HCT116 (cell line): ENCODE data around the gene PTPRC. TPM values are rescaled to one million over a fixed set of nuclear protein-coding genes. Genes with fewer than 3 reads are reported as not detected.

Source experiments
- ATAC-seq: fragments of 200-7000 bp; cut with Tn5 transposase; 2 replicates; pipeline ENCODE4 v1.9.1; 2020; ENCODE audit warnings: mild to moderate bottlenecking, moderate library complexity
- BruUV-seq: library from RNA; stranded (reverse); fragments of 400-500 nt; replicated peaks from 2 replicates; lab custom pipeline; 2021; lab: Mats Ljungman, UMichigan
- CTCF ChIA-PET: fragments of 300-600 bp; sonication (Branson Sonifier 250); formaldehyde crosslinking; loops from one replicate; lab custom pipeline; 2021; ENCODE audit warnings: antibody characterized with exemption; lab: Charles Lee
- POLR2A ChIA-PET: fragments of 300-600, 350-600 bp; sonication (Branson Sonifier 250); formaldehyde crosslinking; loops from one replicate; lab custom pipeline; 2021; ENCODE audit warnings: antibody characterized with exemption; lab: Charles Lee
- RAD21 ChIA-PET, 2 experiments: fragments of 300-600 bp; sonication (Branson Sonifier 250); formaldehyde crosslinking; loops; one replicate each; lab custom pipeline; 2023; ENCODE audit warnings: low total read pairs in 2 of 2; ENCODE audit not compliant: uncharacterized antibody in 2 of 2, unreplicated experiment in 2 of 2, low non-redundant PET in 1 of 2; lab: Charles Lee
- DNase-seq: peaks from one replicate; pipeline ENCODE4 v3.0.0-alpha.2; 2010; ENCODE audit warnings: low read depth, low spot score
- H2AFZ ChIP-seq: fragments of 200-600 bp; shearing (Covaris generic), sonication (generic); 2 replicates; pipeline ENCODE4 v1.6.1; 2017; ENCODE audit warnings: low read depth, mixed run types, mixed read lengths, antibody characterized with exemption, low read length; ENCODE audit not compliant: poor library complexity, severe bottlenecking
- H3K27ac ChIP-seq: 2 replicates; pipeline ENCODE4 v1.5.1; 2012; ENCODE audit warnings: low read depth, low read length
- H3K27me3 ChIP-seq: fragments of 200-600 bp; sonication (generic); 2 replicates; pipeline ENCODE4 v1.6.1; 2016; ENCODE audit warnings: mixed run types, low read length, mixed read lengths; ENCODE audit not compliant: insufficient read depth
- H3K36me3 ChIP-seq, 2 experiments: fragments of 200-500 bp in 1 of 2; fragments of 200-600 bp in 1 of 2; sonication (Bioruptor generic) in 1 of 2; sonication (generic) in 1 of 2; 2 replicates each; pipeline versions ENCODE4 v1.5.1 to v1.6.1; 2014 to 2016; ENCODE audit warnings: low read length in 2 of 2, inconsistent platforms in 1 of 2, mixed read lengths in 1 of 2, mixed run types in 1 of 2; ENCODE audit not compliant: insufficient read depth in 2 of 2, control insufficient read depth in 1 of 2
- H3K4me1 ChIP-seq, 2 experiments: fragments of 200-600 bp in 1 of 2; sonication (generic) in 1 of 2; 2 replicates each; pipeline versions ENCODE4 v1.5.1 to v1.6.1; 2012 to 2017; ENCODE audit warnings: low read length in 2 of 2, inconsistent platforms in 1 of 2, mild to moderate bottlenecking in 1 of 2, mixed read lengths in 1 of 2, mixed run types in 1 of 2, moderate library complexity in 1 of 2; ENCODE audit not compliant: insufficient read depth in 2 of 2, control insufficient read depth in 1 of 2
- H3K4me2 ChIP-seq: fragments of 200-600 bp; sonication (generic); 2 replicates; pipeline ENCODE4 v1.6.1; 2017; ENCODE audit warnings: mixed run types, low read length, mixed read lengths
- H3K4me3 ChIP-seq, 2 experiments: fragments of 200-600 bp in 1 of 2; sonication (generic) in 1 of 2; replicated peaks in 1 of 2; 2 replicates each; pipeline ENCODE4 v1.5.1; 2011 to 2016; ENCODE audit warnings: low read length in 2 of 2, control low read depth in 1 of 2, low read depth in 1 of 2, mild to moderate bottlenecking in 1 of 2, mixed read lengths in 1 of 2, mixed run types in 1 of 2
- H3K79me2 ChIP-seq: fragments of 200-600 bp; sonication (generic); 2 replicates; pipeline ENCODE4 v1.6.1; 2017; ENCODE audit warnings: mild to moderate bottlenecking, mixed run types, low read length, moderate library complexity, mixed read lengths; ENCODE audit not compliant: insufficient read depth
- H3K9ac ChIP-seq: fragments of 200-600 bp; sonication (generic); 2 replicates; pipeline ENCODE4 v1.6.1; 2016; ENCODE audit warnings: low read length, mixed read lengths
- H3K9me2 ChIP-seq: fragments of 200-600 bp; sonication (generic), shearing (Covaris generic); 2 replicates; pipeline ENCODE4 v1.6.1; 2017; ENCODE audit warnings: mixed run types, mild to moderate bottlenecking, moderate library complexity; ENCODE audit not compliant: insufficient read depth
- H3K9me3 ChIP-seq, 2 experiments: fragments of 200-500 bp in 1 of 2; fragments of 200-600 bp in 1 of 2; sonication (Bioruptor generic) in 1 of 2; sonication (generic) in 1 of 2; 2 replicates each; pipeline ENCODE4 v1.6.1; 2014 to 2017; ENCODE audit warnings: low read length in 2 of 2, mixed read lengths in 2 of 2, inconsistent platforms in 1 of 2, low read depth in 1 of 2, mild to moderate bottlenecking in 1 of 2, mixed run types in 1 of 2, moderate library complexity in 1 of 2; ENCODE audit not compliant: control insufficient read depth in 1 of 2, insufficient read depth in 1 of 2
- H4K20me1 ChIP-seq: fragments of 200-600 bp; sonication (generic), shearing (Covaris generic); 2 replicates; pipeline ENCODE4 v1.6.1; 2017; ENCODE audit warnings: mixed run types, mild to moderate bottlenecking, moderate library complexity; ENCODE audit not compliant: insufficient read depth
- CBX3 ChIP-seq: IDR thresholded peaks from 2 replicates; pipeline ENCODE4 v1.6.1; 2012; ENCODE audit warnings: low read depth
- EGR1 ChIP-seq: IDR thresholded peaks from 2 replicates; pipeline ENCODE4 v1.6.1; 2012; ENCODE audit warnings: low read depth
- ELF1 ChIP-seq: IDR thresholded peaks from 2 replicates; pipeline ENCODE4 v1.6.1; 2012; ENCODE audit warnings: low read depth, borderline replicate concordance
- EZH2 ChIP-seq: fragments of 200-600 bp; sonication (generic); IDR thresholded peaks from 2 replicates; pipeline ENCODE4 v1.6.1; 2017; ENCODE audit warnings: antibody characterized with exemption, mixed run types
- JUND ChIP-seq: IDR thresholded peaks from 2 replicates; pipeline ENCODE4 v1.6.1; 2012
- POLR2A ChIP-seq: IDR thresholded peaks from 2 replicates; pipeline ENCODE4 v1.7.0; 2011; ENCODE audit warnings: borderline replicate concordance; ENCODE audit not compliant: insufficient read depth, insufficient read length; ENCODE audit errors: extremely low read depth
- POLR2AphosphoS5 ChIP-seq: IDR thresholded peaks from 2 replicates; pipeline ENCODE4 v1.6.1; 2011; ENCODE audit warnings: mild to moderate bottlenecking, low read depth, low read length, moderate library complexity
- RAD21 ChIP-seq: IDR thresholded peaks from 2 replicates; pipeline ENCODE4 v1.6.1; 2012; ENCODE audit warnings: low read depth, mild to moderate bottlenecking
- SIN3A ChIP-seq: IDR thresholded peaks from 2 replicates; pipeline ENCODE4 v1.6.1; 2012; ENCODE audit warnings: low read depth
- SP1 ChIP-seq: IDR thresholded peaks from 2 replicates; pipeline ENCODE4 v1.6.1; 2012; ENCODE audit warnings: low read depth
- SRF ChIP-seq: IDR thresholded peaks from 2 replicates; pipeline ENCODE4 v1.6.1; 2012; ENCODE audit warnings: low read depth
- TCF7L2 ChIP-seq: IDR thresholded peaks from 2 replicates; pipeline ENCODE4 v1.7.0; 2011; ENCODE audit warnings: borderline replicate concordance, inconsistent platforms; ENCODE audit not compliant: insufficient read depth, insufficient read length; ENCODE audit errors: extremely low read depth
- YY1 ChIP-seq: IDR thresholded peaks from 2 replicates; pipeline ENCODE4 v1.6.1; 2011; ENCODE audit warnings: low read length, low read depth, moderate library complexity, mild to moderate bottlenecking; ENCODE audit not compliant: insufficient replicate concordance; ENCODE audit errors: extremely low read depth
- ZFX ChIP-seq: fragments of 450-650 bp; IDR thresholded peaks from 2 replicates; pipeline ENCODE4 v1.6.1; 2017
- intact Hi-C: fragments of 100-400 bp; cut with micrococcal nuclease; formaldehyde crosslinking; loops from 2 replicates; pipeline ENCODE4 v1.10.0; 2022
- total RNA-seq: library from RNA; stranded (reverse); gene quantifications from one replicate; pipeline ENCODE4 v1.2.1, GENCODE V29; 2021; ENCODE audit not compliant: unreplicated experiment
- TF ChIP-seq, protein P1 (sequence below): IDR thresholded peaks from 2 replicates; pipeline ENCODE4 v1.6.1; 2011; ENCODE audit warnings: mild to moderate bottlenecking, low read length, moderate library complexity; ENCODE audit not compliant: insufficient replicate concordance; ENCODE audit errors: extremely low read depth
- TF ChIP-seq, protein P2 (sequence below), 3 experiments: fragments of 200-600 bp in 1 of 3; sonication (generic) in 1 of 3; IDR thresholded peaks in 2 of 3; conservative IDR thresholded peaks in 1 of 3; 2 replicates each; pipeline ENCODE4 v1.5.1; 2012 to 2017; ENCODE audit warnings: low read depth in 2 of 3, low read length in 2 of 3, antibody characterized with exemption in 1 of 3, borderline replicate concordance in 1 of 3, control low read depth in 1 of 3, mild to moderate bottlenecking in 1 of 3, mixed read lengths in 1 of 3, mixed run types in 1 of 3, moderate library complexity in 1 of 3; ENCODE audit not compliant: insufficient read depth in 1 of 3
- TF ChIP-seq, protein P3 (sequence below): IDR thresholded peaks from 2 replicates; pipeline ENCODE4 v1.6.1; 2012
- TF ChIP-seq, protein P4 (sequence below): IDR thresholded peaks from 2 replicates; pipeline ENCODE4 v1.6.1; 2012; ENCODE audit warnings: low read depth

Gene PTPRC
- total RNA-seq, 1 experiment from 2014 or later, result 1.2 TPM

DNA sequence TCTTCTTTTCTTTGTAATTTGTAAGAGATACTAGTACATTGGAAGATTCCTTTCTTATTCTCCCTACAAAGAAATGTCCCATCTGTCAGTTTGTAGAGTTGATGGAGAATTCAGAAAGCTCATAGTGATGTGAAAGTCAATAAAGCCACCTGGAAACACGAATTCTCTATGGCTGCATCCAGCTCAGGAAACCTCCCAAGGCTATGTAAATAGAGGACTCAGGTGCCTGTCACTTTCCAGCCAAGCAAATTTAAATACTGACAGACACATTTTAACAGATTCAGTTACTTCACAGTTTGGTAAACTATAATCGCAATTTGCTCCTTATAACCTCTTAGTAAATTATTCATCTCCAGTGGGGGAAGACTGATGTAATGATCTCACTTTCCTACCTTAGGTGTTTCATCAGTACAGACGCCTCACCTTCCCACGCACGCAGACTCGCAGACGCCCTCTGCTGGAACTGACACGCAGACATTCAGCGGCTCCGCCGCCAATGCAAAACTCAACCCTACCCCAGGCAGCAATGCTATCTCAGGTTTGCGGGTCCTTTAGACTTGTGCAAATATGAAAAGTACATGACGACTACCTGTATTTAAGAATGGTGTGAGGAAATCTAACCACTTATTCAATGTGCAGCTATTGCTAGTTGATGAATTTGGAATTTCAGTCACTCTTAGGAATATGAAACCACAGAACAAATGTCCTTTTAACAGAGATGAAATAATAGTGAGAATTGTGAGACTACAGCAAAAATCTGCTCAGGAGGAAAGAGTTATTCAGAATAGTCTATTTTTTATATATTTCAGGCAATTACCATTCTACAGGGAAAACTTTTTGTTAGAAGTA lies 60.6 kb downstream of the PTPRC start:
- H3K27ac ChIP-seq, result no peak overlapping the region
- no peaks in the 10 kb centered on the region for H3K79me2 ChIP-seq
- BruUV-seq, result no TSS peak
- H3K36me3 ChIP-seq, result no peaks in the 10 kb centered on the region
- POLR2A ChIA-PET, result no interaction called here
- no peaks in the 10 kb centered on the region for H4K20me1 ChIP-seq
- no peaks in the 10 kb centered on the region for H3K9me2 ChIP-seq
- peak overlapping the region in 1 of 2 experiments; percentile 23; a peak in 1 of 4 replicates for H3K4me3 ChIP-seq
- H3K9me3 ChIP-seq, result no peaks in the 10 kb centered on the region
- RAD21 ChIA-PET, result no interaction called here
- DNase-seq, result peak; percentile 59
- CTCF ChIA-PET, result interaction anchor here (0.7 to 3.4 kb wide), 7 partner anchors 10 to 628 kb away, joined by 3 to 9 read pairs (median 4); no protein-coding TSS in a partner anchor
- H3K4me1 ChIP-seq, result peaks cover 0 to 8% of the 10 kb centered on the region in 2 experiments; a peak in 1 of 4 replicates
- no peak overlapping the region for H3K9ac ChIP-seq
- no peaks in the 10 kb centered on the region for H3K27me3 ChIP-seq
- ATAC-seq, result peak; percentile 100
- peak overlapping the region; percentile 63 for H3K4me2 ChIP-seq
- intact Hi-C loops, result loop anchor here (5.0 kb wide), 1 partner anchor 1177 kb away; no protein-coding TSS in a partner anchor
- peak overlapping the region; percentile 89 for H2AFZ ChIP-seq
- TF ChIP-seq YY1 (peak; percentile 32), SIN3A (no peak), EGR1 (peak; percentile 87), POLR2A (no peak), SRF (no peak), RAD21 (peak; percentile 64), ELF1 (no peak), JUND (no peak), EZH2 (no peak), POLR2AphosphoS5 (0 out of 2 replicates have a peak, but pooled peaks have one; percentile 41), TCF7L2 (no peak), CBX3 (peak; percentile 70; the same call in 1 of the 2 replicates), SP1 (peak; percentile 28; the same call in 1 of the 2 replicates), ZFX (no peak)
- TF ChIP-seq, protein P1, sequence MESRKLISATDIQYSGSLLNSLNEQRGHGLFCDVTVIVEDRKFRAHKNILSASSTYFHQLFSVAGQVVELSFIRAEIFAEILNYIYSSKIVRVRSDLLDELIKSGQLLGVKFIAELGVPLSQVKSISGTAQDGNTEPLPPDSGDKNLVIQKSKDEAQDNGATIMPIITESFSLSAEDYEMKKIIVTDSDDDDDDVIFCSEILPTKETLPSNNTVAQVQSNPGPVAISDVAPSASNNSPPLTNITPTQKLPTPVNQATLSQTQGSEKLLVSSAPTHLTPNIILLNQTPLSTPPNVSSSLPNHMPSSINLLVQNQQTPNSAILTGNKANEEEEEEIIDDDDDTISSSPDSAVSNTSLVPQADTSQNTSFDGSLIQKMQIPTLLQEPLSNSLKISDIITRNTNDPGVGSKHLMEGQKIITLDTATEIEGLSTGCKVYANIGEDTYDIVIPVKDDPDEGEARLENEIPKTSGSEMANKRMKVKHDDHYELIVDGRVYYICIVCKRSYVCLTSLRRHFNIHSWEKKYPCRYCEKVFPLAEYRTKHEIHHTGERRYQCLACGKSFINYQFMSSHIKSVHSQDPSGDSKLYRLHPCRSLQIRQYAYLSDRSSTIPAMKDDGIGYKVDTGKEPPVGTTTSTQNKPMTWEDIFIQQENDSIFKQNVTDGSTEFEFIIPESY, result no peak
- TF ChIP-seq, protein P2, sequence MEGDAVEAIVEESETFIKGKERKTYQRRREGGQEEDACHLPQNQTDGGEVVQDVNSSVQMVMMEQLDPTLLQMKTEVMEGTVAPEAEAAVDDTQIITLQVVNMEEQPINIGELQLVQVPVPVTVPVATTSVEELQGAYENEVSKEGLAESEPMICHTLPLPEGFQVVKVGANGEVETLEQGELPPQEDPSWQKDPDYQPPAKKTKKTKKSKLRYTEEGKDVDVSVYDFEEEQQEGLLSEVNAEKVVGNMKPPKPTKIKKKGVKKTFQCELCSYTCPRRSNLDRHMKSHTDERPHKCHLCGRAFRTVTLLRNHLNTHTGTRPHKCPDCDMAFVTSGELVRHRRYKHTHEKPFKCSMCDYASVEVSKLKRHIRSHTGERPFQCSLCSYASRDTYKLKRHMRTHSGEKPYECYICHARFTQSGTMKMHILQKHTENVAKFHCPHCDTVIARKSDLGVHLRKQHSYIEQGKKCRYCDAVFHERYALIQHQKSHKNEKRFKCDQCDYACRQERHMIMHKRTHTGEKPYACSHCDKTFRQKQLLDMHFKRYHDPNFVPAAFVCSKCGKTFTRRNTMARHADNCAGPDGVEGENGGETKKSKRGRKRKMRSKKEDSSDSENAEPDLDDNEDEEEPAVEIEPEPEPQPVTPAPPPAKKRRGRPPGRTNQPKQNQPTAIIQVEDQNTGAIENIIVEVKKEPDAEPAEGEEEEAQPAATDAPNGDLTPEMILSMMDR (IDR thresholded peaks at IDR 0.05 in 2 of 3, conservative IDR thresholded peaks at IDR 0.05 in 1 of 3; ENCODE audit: borderline replicate concordance in 1 of 3, insufficient read depth in 1 of 3, low read depth in 2 of 3, low read length in 2 of 3), result peak; percentile 53 to 92 (median 89)
- TF ChIP-seq, protein P3, sequence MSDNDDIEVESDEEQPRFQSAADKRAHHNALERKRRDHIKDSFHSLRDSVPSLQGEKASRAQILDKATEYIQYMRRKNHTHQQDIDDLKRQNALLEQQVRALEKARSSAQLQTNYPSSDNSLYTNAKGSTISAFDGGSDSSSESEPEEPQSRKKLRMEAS, result peak; percentile 17
- TF ChIP-seq, protein P4, sequence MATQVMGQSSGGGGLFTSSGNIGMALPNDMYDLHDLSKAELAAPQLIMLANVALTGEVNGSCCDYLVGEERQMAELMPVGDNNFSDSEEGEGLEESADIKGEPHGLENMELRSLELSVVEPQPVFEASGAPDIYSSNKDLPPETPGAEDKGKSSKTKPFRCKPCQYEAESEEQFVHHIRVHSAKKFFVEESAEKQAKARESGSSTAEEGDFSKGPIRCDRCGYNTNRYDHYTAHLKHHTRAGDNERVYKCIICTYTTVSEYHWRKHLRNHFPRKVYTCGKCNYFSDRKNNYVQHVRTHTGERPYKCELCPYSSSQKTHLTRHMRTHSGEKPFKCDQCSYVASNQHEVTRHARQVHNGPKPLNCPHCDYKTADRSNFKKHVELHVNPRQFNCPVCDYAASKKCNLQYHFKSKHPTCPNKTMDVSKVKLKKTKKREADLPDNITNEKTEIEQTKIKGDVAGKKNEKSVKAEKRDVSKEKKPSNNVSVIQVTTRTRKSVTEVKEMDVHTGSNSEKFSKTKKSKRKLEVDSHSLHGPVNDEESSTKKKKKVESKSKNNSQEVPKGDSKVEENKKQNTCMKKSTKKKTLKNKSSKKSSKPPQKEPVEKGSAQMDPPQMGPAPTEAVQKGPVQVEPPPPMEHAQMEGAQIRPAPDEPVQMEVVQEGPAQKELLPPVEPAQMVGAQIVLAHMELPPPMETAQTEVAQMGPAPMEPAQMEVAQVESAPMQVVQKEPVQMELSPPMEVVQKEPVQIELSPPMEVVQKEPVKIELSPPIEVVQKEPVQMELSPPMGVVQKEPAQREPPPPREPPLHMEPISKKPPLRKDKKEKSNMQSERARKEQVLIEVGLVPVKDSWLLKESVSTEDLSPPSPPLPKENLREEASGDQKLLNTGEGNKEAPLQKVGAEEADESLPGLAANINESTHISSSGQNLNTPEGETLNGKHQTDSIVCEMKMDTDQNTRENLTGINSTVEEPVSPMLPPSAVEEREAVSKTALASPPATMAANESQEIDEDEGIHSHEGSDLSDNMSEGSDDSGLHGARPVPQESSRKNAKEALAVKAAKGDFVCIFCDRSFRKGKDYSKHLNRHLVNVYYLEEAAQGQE, result no peak
